Measurements from ENCODE around the gene DRGX.

The DRGX gene

DNA sequence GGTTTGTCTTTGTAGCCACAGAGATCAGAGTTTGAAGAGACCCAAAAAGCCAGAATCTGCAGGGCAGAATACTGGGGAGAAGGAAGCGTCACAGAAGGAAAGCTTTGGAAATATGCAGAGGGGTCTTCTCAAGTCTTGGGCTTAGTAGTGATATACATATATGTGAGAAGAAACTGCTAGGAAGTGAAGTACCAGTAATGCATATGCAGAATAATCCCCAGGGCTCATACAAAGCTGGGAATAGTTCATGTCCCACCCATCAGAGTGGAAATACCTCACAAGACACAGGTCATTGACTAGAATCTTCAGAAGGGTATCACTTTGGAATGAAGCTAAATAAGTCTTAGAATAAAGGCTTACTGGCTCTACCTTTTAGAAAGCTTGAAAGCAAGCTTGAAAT lies 57.3 kb downstream of the DRGX start:
- DNase-seq (ENCODE audit: low spot score), result no peak

- no peak for DNase-seq (ENCODE audit: low spot score)
These were observed 60.4 kb downstream of the DRGX start for GRCh38 chr10:49335364-49335972.

DNA sequence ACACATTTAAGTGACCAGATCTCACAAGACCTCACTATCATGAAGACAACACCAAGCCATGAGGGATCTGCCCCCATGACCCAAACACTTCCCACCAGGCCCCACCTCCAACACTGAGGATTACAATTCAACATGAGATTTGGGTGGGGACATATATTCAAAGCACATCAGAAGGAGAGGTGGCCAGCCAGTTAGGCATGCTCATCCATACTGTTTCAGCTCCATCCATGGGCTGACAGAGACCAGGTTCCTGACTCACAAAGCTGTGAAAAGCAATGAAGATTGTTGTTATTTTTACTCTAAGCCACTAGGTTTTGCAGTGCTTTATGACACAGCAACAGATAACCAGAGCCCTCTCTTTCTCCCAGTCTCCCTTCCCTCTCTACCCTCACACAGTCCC lies 60.9 kb downstream of the DRGX start:
- no peak for DNase-seq (ENCODE audit: low spot score)

- no peak for DNase-seq (ENCODE audit: low spot score)
These were observed 62.7 kb downstream of the DRGX start for GRCh38 chr10:49333192-49333591.

DNA sequence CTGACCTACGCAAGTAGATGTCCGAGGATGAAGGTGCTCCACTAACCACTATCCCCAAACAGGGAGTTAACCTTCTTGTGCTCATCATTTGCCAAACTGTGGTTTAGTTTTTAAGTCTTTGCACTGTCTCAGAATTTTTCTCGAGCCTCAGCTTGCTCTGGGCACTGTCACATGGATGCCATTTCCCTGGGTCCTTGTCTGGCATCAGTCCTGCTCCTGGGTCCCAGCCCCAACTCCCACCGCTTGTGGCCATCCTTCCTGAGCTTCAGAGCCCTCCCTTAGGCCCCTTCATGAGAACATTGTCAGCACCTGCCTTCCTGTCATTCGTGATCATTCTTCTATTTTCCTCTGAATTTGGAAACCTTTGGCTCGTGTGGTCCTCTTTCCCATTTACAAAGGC lies 63.1 kb downstream of the DRGX start:
- DNase-seq (ENCODE audit: low spot score), result no peak

DNA sequence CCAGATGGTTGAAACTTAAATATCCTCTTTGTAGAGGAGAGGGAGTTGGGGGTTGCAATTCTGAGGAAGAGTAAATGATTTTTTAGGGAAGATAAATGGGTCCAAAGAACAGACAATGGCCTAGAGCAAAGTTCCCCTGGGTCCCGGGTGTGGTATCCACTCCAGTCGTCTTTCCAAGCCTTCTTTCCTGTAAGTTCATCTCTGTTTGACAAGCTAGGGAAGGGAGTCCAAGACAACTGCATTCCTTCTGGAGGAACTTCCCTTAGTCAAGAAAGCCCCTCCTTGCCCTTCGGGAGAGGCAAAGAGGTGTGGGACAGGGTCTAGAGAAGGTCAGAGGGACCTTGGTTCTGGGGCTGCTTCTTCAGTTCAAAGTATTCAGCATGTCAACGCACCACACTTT lies 63.6 kb downstream of the DRGX start:
- no peak for DNase-seq (ENCODE audit: low spot score)

DNA sequence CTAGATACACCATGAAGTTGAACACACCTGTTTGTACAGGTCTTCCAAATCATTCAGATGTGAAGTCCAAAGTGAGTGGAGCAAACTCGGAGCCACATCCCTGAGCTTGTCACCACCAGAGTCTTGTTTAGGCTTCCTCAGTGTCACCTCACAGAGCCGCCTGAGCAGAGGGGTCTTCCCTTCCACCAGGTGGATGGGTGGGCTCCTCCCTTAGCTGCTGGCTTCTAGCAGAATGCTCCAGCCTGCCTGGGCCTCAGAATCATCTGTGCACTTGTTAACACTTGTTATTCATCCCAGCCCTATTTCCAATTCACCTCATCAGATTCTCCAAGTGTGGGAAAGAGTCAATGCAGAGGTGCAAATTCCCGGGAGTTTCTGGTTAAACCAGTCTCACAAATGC lies 64.5 kb downstream of the DRGX start:
- no peak for DNase-seq (ENCODE audit: low spot score)

GRCh38 chr10:49330127-49330665 lies 65.7 kb downstream of the DRGX start:
- no peak for DNase-seq (ENCODE audit: low spot score)

DNA sequence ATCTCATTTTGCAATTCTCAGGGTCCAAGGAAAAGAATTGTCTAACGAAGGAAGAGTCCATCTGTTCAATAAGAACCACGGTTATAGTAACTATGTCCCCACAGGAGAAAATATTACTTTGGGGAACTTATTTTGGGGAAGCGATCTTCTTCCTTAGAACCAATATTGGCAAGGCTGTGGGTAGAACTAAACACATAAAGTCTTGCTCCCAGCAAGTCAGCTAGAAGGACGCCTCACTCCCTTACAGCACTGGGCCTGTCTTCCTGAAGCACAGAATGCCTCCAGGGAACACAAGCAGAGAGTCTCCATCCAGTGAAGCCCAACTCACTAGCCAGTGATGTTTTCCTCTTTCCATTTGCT lies 66.8 kb downstream of the DRGX start:
- DNase-seq (ENCODE audit: low spot score), result no peak

GRCh38 chr10:49328401-49329145 lies 67.3 kb downstream of the DRGX start:
- no peak for DNase-seq (ENCODE audit: low spot score)

- DNase-seq (ENCODE audit: low spot score), result no peak
These were observed 68.7 kb downstream of the DRGX start for GRCh38 chr10:49327036-49327813.

GRCh38 chr10:49325916-49326783 lies 69.7 kb downstream of the DRGX start:
- DNase-seq (ENCODE audit: low spot score), result no peak

GRCh38 chr10:49325131-49325915 lies 70.6 kb downstream of the DRGX start:
- DNase-seq (ENCODE audit: low spot score), result no peak

DNA sequence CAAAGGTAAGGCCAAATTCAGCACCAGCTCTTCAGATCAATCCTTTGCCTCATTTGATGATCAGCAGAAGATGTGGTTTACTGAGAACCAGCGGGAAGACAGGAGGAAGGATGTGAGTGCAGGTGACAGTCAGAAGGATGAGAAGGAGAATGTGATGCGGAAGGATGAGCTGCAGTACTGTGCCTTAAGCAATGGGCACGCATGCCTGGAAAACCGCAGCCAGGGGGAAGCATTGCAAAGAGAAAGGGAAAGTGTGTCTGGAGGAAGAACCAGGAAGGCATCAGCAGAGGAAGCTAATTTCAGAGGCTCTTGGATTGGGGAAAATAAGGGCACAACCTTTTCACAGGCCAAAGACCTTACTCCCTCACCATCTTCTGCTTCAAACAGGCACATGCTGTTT lies 71.2 kb downstream of the DRGX start:
- DNase-seq (ENCODE audit: low spot score), result no peak

DNA sequence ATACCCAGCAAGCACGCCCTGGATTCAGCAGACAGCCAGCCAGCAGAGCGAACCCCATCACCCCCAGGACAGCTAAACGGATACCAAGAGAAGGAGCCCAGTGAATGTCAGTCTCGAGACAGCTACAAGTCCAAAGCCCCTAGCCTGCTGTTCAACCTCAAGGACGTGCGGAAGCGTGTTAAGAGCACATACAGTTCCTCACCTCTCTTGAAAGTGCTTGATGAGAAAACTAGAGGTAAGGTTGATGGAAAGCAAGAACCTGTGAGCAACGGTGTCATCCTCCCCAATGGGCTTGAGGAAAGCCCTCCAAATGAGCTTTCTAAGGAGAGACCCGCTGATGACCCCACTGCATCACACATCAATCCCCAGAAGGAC lies 72.0 kb downstream of the DRGX start:
- no peak for DNase-seq (ENCODE audit: low spot score)

- no peak for DNase-seq (ENCODE audit: low spot score)
These were observed 72.6 kb downstream of the DRGX start for GRCh38 chr10:49323171-49323895.

DNA sequence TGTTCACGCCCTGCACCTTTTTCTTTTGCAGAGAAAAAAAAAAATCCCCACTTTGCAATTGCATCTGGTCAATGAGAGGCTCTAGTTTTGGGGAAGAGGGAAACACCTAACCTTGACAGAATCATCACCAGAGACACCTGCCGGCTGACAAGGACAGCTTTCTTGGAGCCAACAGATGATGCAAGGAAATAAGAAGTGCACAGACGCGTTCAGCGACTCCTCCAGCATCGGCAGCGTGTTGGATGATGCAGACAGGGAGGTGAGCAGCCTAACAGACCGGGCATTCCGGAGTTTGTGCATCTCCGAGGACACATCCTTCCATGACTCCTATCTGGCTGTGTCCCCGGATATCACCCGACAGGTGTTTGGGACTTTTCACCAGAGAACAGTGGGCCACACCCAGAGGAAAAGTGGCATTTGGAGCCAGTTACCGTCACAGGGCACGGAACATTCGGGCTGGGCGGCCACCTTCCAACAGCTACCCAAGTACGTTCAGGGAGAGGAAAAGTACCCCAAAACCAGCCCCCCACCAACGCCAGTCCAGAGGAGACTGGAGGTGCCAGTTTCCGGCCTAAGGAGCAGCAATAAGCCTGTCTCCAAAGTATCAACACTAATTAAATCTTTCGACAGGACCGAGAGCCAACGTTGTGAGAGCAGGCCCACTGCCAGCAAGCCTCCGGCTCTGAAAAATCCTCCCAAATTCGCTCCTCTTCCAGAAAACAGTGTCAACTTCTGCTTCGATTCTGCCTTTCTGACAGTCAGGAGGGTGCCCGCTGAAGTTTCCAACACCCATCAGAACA lies 73.3 kb downstream of the DRGX start:
- no peak for DNase-seq (ENCODE audit: low spot score)

- DNase-seq (ENCODE audit: low spot score), result no peak
These were observed 74.9 kb downstream of the DRGX start for GRCh38 chr10:49321021-49321420.

DNA sequence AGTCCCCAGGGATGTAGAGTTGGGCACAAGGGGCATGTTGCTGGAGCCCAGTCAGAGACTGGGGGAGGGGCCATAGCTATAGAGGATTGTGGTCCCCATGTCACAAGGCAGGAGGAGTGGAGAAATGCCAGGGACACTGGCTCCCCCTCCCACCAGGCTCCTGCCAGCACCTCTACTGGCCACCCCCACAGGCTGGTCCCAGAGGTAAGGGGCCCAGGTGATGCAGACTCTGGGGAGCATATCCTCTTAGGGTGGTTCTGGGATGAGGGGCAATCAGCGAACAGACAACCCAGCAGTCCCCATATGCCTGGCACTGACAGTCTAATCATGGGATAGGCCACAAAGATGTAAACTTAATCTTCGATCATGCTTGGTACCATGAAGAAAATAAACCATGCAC lies 75.7 kb downstream of the DRGX start:
- DNase-seq (ENCODE audit: low spot score), result no peak

GRCh38 chr10:49319206-49319605 lies 76.7 kb downstream of the DRGX start:
- no peak for DNase-seq (ENCODE audit: low spot score)

Measured in putamen (tissue), 1 donor.